ENCODE data around the gene VSTM2B. TPM values are rescaled to one million over a fixed set of nuclear protein-coding genes. Genes with fewer than 3 reads are reported as not detected.

The VSTM2B gene
- total RNA-seq, 1 experiment from 2014 or later, result not detected

- ATAC-seq, result no peak
- no peak for DNase-seq (ENCODE audit: low read depth, low spot score)
- ChIA-PET POLR2A (interaction anchor here (0.5 kb wide), 1 partner anchor 57 kb away, joined by 3 read pairs; no protein-coding TSS in a partner anchor), CTCF (interaction anchor here (0.6 kb wide), 1 partner anchor 61 kb away, joined by 3 read pairs; no protein-coding TSS in a partner anchor)
- TF ChIP-seq REST (IDR thresholded peaks at IDR 0.05; ENCODE audit: insufficient read depth in 1 of 2, low read depth in 2 of 2, low read length in 1 of 2) (no peak), POLR2AphosphoS5 (IDR thresholded peaks at IDR 0.05; ENCODE audit: low read depth, low read length) (no peak), TCF7L2 (IDR thresholded peaks at IDR 0.05; ENCODE audit: low read depth, low read length) (no peak), SIN3A (IDR thresholded peaks at IDR 0.05; ENCODE audit: borderline replicate concordance, insufficient read depth, low read depth, low read length) (no peak), CTCF (IDR thresholded peaks at IDR 0.05) (no peak)
- Histone ChIP-seq H3K36me3 (ENCODE audit: control insufficient read depth, insufficient read depth, low read length) (peaks cover 5% of the 10 kb centered on the region; the same call in 1 of the 2 replicates), H3K27me3 (ENCODE audit: control insufficient read depth, insufficient read depth, low read length) (no peaks in the 10 kb centered on the region), H3K4me3 (ENCODE audit: low read depth in 2 of 2, low read length in 2 of 2) (no peak overlapping the region), H3K9me3 (ENCODE audit: control insufficient read depth, insufficient read depth, low read depth, low read length) (no peaks in the 10 kb centered on the region), H3K4me1 (ENCODE audit: control insufficient read depth, insufficient read depth, low read length) (peaks cover 1% of the 10 kb centered on the region; the same call in 1 of the 2 replicates), H3K27ac (ENCODE audit: low read length) (no peak overlapping the region)
- BruUV-seq (replicated peaks), result no TSS peak
- in situ Hi-C loops (cut with HindIII; ENCODE audit: low pct_unique_long_range_greater_than_20kb, low sequenced_read_pairs) (no loop called here), intact Hi-C loops (cut with micrococcal nuclease; ENCODE audit: unreplicated experiment) (no loop called here)
These were observed 86.3 kb downstream of the VSTM2B start for GRCh38 chr19:29612121-29612520.

- intact Hi-C loops (cut with micrococcal nuclease; ENCODE audit: unreplicated experiment), result no loop called here
- BruUV-seq (replicated peaks), result no TSS peak
- peaks cover 5% of the 10 kb centered on the region; the same call in 1 of the 2 replicates for H3K36me3 ChIP-seq (ENCODE audit: control insufficient read depth, insufficient read depth, low read length)
These were observed 87.2 kb downstream of the VSTM2B start for GRCh38 chr19:29612801-29613595.

More at GRCh38 chr19:29612801-29613595, 87.2 kb downstream of the VSTM2B start:
- no peak overlapping the region for H3K27ac ChIP-seq (ENCODE audit: low read length)
- DNase-seq (ENCODE audit: low read depth, low spot score), result no peak
- H3K4me1 ChIP-seq (ENCODE audit: control insufficient read depth, insufficient read depth, low read length), result no peaks in the 10 kb centered on the region
- no peaks in the 10 kb centered on the region for H3K9me3 ChIP-seq (ENCODE audit: control insufficient read depth, insufficient read depth, low read depth, low read length)
- ATAC-seq, result no peak
- no peak overlapping the region for H3K4me3 ChIP-seq (ENCODE audit: low read depth in 2 of 2, low read length in 2 of 2)
- ChIA-PET CTCF (interaction anchor here (0.6 kb wide), 1 partner anchor 60 kb away, joined by 3 read pairs; no protein-coding TSS in a partner anchor), POLR2A (interaction anchor here (0.5 kb wide), 1 partner anchor 58 kb away, joined by 3 read pairs; no protein-coding TSS in a partner anchor)
- H3K27me3 ChIP-seq (ENCODE audit: control insufficient read depth, insufficient read depth, low read length), result no peaks in the 10 kb centered on the region
- in situ Hi-C loops (cut with HindIII; ENCODE audit: low pct_unique_long_range_greater_than_20kb, low sequenced_read_pairs), result no loop called here
- TF ChIP-seq CTCF (IDR thresholded peaks at IDR 0.05) (no peak), SIN3A (IDR thresholded peaks at IDR 0.05; ENCODE audit: borderline replicate concordance, insufficient read depth, low read depth, low read length) (no peak), TCF7L2 (IDR thresholded peaks at IDR 0.05; ENCODE audit: low read depth, low read length) (no peak), REST (IDR thresholded peaks at IDR 0.05; ENCODE audit: insufficient read depth in 1 of 2, low read depth in 2 of 2, low read length in 1 of 2) (no peak), POLR2AphosphoS5 (IDR thresholded peaks at IDR 0.05; ENCODE audit: low read depth, low read length) (no peak)
